ENCODE results near the gene ALG1. TPM values are rescaled to one million over a fixed set of nuclear protein-coding genes. Genes with fewer than 3 reads are reported as not detected.
"Not testable (repeated sequence)": the region's sequence is repeated elsewhere in the genome, so short reads cannot be mapped to it uniquely, and the experiment has no call there.

Gene ALG1
- total and polyA plus RNA-seq, 10 of the 15 experiments (the other 5 are each of a cell fraction or from before 2014, with no cell fraction given), result 1.5 to 43.2 (median 23.8) TPM

GRCh38 chr16:5073279-5073629 lies 1.6 kb downstream of the ALG1 start:
- Histone ChIP-seq H3K9ac (ENCODE audit: control insufficient read depth, insufficient read depth, low read length) (no peak overlapping the region; the same call in 1 of the 2 replicates), H3K36me3 (ENCODE audit: control insufficient read depth in 2 of 2, insufficient read depth in 2 of 2, low read length in 1 of 2) (peaks cover 5% of the 10 kb centered on the region in 2 experiments; a peak in 3 of 4 replicates), H3K4me3 (no peak overlapping the region), H3K27ac (ENCODE audit: control insufficient read depth, insufficient read depth) (no peak overlapping the region), H3K9me3 (replicated peaks; ENCODE audit: control insufficient read depth, insufficient read depth, low read length) (no peaks in the 10 kb centered on the region; the same call in 2 of the 3 replicates), H3K4me2 (ENCODE audit: control insufficient read depth, insufficient read depth) (peak overlapping the region; percentile 69), H3K27me3 (replicated peaks in 1 of 2; ENCODE audit: control insufficient read depth in 2 of 2, insufficient read depth in 2 of 2, low read length in 1 of 2) (no peaks in the 10 kb centered on the region), H2AFZ (ENCODE audit: control insufficient read depth, low read depth, low read length) (no peak overlapping the region), H3K4me1 (ENCODE audit: control insufficient read depth, insufficient read depth, low read length) (peaks cover 10% of the 10 kb centered on the region), H4K20me1 (ENCODE audit: control insufficient read depth, insufficient read depth) (no peaks in the 10 kb centered on the region), H3K79me2 (ENCODE audit: control insufficient read depth, insufficient read depth, low read length) (peaks cover 10% of the 10 kb centered on the region)
- DNase-seq (ENCODE audit: low read depth, low spot score), result no peak
- in situ Hi-C loops (cut with MboI), result no loop called here
- 95% methylated on average over 2 of the region's 2 CpGs for WGBS (ENCODE audit: insufficient coverage, insufficient replicate concordance, low lambda C conversion rate, missing lambda C conversion rate)
- TF ChIP-seq CREB1 (IDR thresholded peaks at IDR 0.05; ENCODE audit: low read depth) (no peak), LARP7 (IDR thresholded peaks at IDR 0.05) (no peak), GATAD2B (conservative IDR thresholded peaks at IDR 0.05; ENCODE audit: low read depth) (no peak), KAT2A (conservative IDR thresholded peaks at IDR 0.05; ENCODE audit: control insufficient read depth, low read depth, low read length) (no peak), PRDM15 (CRISPR knock-in tag; IDR thresholded peaks at IDR 0.05) (no peak), ZNF274 (IDR thresholded peaks at IDR 0.05; ENCODE audit: insufficient read depth, insufficient read length) (no peak), ZNF622 (IDR thresholded peaks at IDR 0.05) (no peak), MXI1 (IDR thresholded peaks at IDR 0.05; ENCODE audit: low read depth, low read length) (no peak), NFXL1 (IDR thresholded peaks at IDR 0.05; ENCODE audit: borderline replicate concordance) (no peak), BACH1 (IDR thresholded peaks at IDR 0.05; ENCODE audit: borderline replicate concordance) (no peak), SIX5 (IDR thresholded peaks at IDR 0.05; ENCODE audit: low read depth, low read length, severe bottlenecking) (no peak)
- ChIA-PET SMC1A (ENCODE audit: uncharacterized antibody, unreplicated experiment) (interaction anchor here (0.7 to 1.7 kb wide), 3 partner anchors 9 to 413 kb away, joined by 3 to 6 read pairs (median 3); no protein-coding TSS in a partner anchor), RAD21 (ENCODE audit: unreplicated experiment) (no interaction called here), POLR2A (no interaction called here), CTCF (interaction anchor here (0.7 to 2.0 kb wide), 3 partner anchors 12 to 39 kb away, joined by 3 to 8 read pairs (median 4); partner anchors contain the start of gene NAGPA)
- BruUV-seq (replicated peaks), result no TSS peak
- intact Hi-C loops (cut with micrococcal nuclease; ENCODE audit: unreplicated experiment), result no loop called here
- no peak for FAIRE-seq
- ATAC-seq, result no peak

- POLR2A ChIA-PET; H3K4me3 ChIP-seq; BruUV-seq (replicated peaks); H3K27me3 ChIP-seq (replicated peaks in 1 of 2; ENCODE audit: control insufficient read depth in 2 of 2, insufficient read depth in 2 of 2, low read length in 1 of 2); ATAC-seq; H2AFZ ChIP-seq (ENCODE audit: control insufficient read depth, low read depth, low read length); H3K79me2 ChIP-seq (ENCODE audit: control insufficient read depth, insufficient read depth, low read length); H4K20me1 ChIP-seq (ENCODE audit: control insufficient read depth, insufficient read depth); FAIRE-seq; H3K9me3 ChIP-seq (replicated peaks; ENCODE audit: control insufficient read depth, insufficient read depth, low read length); DNase-seq (ENCODE audit: low read depth, low spot score); intact Hi-C loops (cut with micrococcal nuclease; ENCODE audit: unreplicated experiment); RAD21 ChIA-PET (ENCODE audit: unreplicated experiment); H3K9ac ChIP-seq (ENCODE audit: control insufficient read depth, insufficient read depth, low read length); H3K36me3 ChIP-seq (ENCODE audit: control insufficient read depth in 2 of 2, insufficient read depth in 2 of 2, low read length in 1 of 2); in situ Hi-C loops (cut with MboI); H3K27ac ChIP-seq (ENCODE audit: control insufficient read depth, insufficient read depth); H3K4me2 ChIP-seq (ENCODE audit: control insufficient read depth, insufficient read depth): not testable (repeated sequence)
- peaks cover 10% of the 10 kb centered on the region for H3K4me1 ChIP-seq (ENCODE audit: control insufficient read depth, insufficient read depth, low read length)
- ChIA-PET CTCF (interaction anchor here (1.8 to 2.0 kb wide), 2 partner anchors 11 to 39 kb away, joined by 4 to 8 read pairs; partner anchors contain the start of gene NAGPA), SMC1A (ENCODE audit: uncharacterized antibody, unreplicated experiment) (interaction anchor here (0.7 to 1.1 kb wide), 2 partner anchors 11 to 413 kb away, joined by 3 read pairs; no protein-coding TSS in a partner anchor)
- WGBS (ENCODE audit: insufficient coverage, insufficient replicate concordance, low lambda C conversion rate, missing lambda C conversion rate), result 91% methylated on average over 15 of the region's 15 CpGs
These were observed 2.1 kb downstream of the ALG1 start for GRCh38 chr16:5073771-5074170.

Data from GM12878 (cell line).